Chondrocyte (in vitro differentiated cells): ENCODE results near the gene TUFT1. TPM values are rescaled to one million over a fixed set of nuclear protein-coding genes. Genes with fewer than 3 reads are reported as not detected.

Source experiments
- DNase-seq: peaks from one replicate; pipeline ENCODE4 v3.0.0; 2021; ENCODE audit warnings: mixed read lengths, low spot score
- H3K27ac Mint-ChIP-seq: one replicate; pipeline ENCODE4 v1.8.0; 2021; ENCODE audit warnings: mild to moderate bottlenecking, moderate library complexity, mixed read lengths; ENCODE audit not compliant: unreplicated experiment
- H3K27me3 Mint-ChIP-seq: 2 replicates; pipeline ENCODE4 v1.8.0; 2021; ENCODE audit warnings: low read depth, mixed read lengths
- H3K36me3 Mint-ChIP-seq: 2 replicates; pipeline ENCODE4 v1.8.0; 2021; ENCODE audit warnings: low read depth, mixed read lengths
- H3K4me1 Mint-ChIP-seq: 2 replicates; pipeline ENCODE4 v1.8.0; 2021; ENCODE audit warnings: low read depth, mild to moderate bottlenecking, mixed read lengths
- H3K4me3 Mint-ChIP-seq: one replicate; pipeline ENCODE4 v1.8.0; 2021; ENCODE audit warnings: mild to moderate bottlenecking, moderate library complexity, mixed read lengths; ENCODE audit not compliant: unreplicated experiment
- H3K9me3 Mint-ChIP-seq: 2 replicates; pipeline ENCODE4 v1.8.0; 2021; ENCODE audit warnings: low read depth, mixed read lengths
- CTCF ChIP-seq: fragments of 200-600 bp; sonication (generic); IDR thresholded peaks from 2 replicates; pipeline ENCODE4 v1.5.0; 2021; ENCODE audit warnings: antibody characterized with exemption, mild to moderate bottlenecking, moderate library complexity
- total RNA-seq: library from RNA; stranded (reverse); gene quantifications from 3 replicates; pipeline ENCODE4 v1.2.1, GENCODE V29; 2021

The TUFT1 gene
- total RNA-seq, 1 donor from 2014 or later, result 33.0 TPM

GRCh38 chr1:151553659-151554058, 13.6 kb downstream of the TUFT1 start:
- H3K27ac Mint-ChIP-seq, result no peak overlapping the region
- no peaks in the 10 kb centered on the region for H3K27me3 Mint-ChIP-seq
- peaks cover 6% of the 10 kb centered on the region for H3K36me3 Mint-ChIP-seq
- peaks cover 22% of the 10 kb centered on the region for H3K4me1 Mint-ChIP-seq
- TF ChIP-seq CTCF, result no peak
- no peaks in the 10 kb centered on the region for H3K9me3 Mint-ChIP-seq
- no peak overlapping the region for H3K4me3 Mint-ChIP-seq
- no peak for DNase-seq

DNA sequence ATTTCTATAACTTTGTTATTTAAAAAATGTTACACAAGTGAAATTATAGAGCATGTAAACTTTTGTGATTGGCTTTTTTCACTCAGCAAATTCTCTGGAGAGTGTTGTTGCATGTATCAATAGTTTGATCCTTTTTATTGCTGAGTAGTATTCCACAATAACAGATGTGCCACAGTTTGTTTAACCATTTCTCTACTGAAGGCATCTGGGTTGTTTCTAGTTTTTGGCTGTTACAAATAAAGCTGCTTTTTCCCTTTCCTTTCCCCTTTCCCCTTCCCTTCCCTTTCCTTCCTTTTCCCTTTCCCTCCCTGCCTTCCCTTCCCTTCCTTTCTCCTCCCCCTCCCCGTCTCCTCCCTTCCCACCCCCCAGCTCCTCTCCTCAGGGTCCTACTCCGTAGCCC, 15.9 kb downstream of the TUFT1 start:
- Mint-ChIP-seq H3K36me3 (peaks cover 10% of the 10 kb centered on the region), H3K4me1 (peaks cover 18% of the 10 kb centered on the region), H3K9me3 (no peaks in the 10 kb centered on the region), H3K4me3 (no peak overlapping the region), H3K27me3 (no peaks in the 10 kb centered on the region), H3K27ac (no peak overlapping the region)
- DNase-seq, result no peak
- no peak for TF ChIP-seq CTCF

- peaks cover 27% of the 10 kb centered on the region for H3K36me3 Mint-ChIP-seq
- H3K27ac Mint-ChIP-seq, result no peak overlapping the region
- no peak for DNase-seq
- no peak for TF ChIP-seq CTCF
- H3K4me1 Mint-ChIP-seq, result peaks cover 6% of the 10 kb centered on the region
- no peaks in the 10 kb centered on the region for H3K27me3 Mint-ChIP-seq
- no peak overlapping the region for H3K4me3 Mint-ChIP-seq
- H3K9me3 Mint-ChIP-seq, result no peaks in the 10 kb centered on the region
Observed at GRCh38 chr1:151562661-151563060, 22.6 kb downstream of the TUFT1 start.

GRCh38 chr1:151563376-151563775, 23.3 kb downstream of the TUFT1 start:
- TF ChIP-seq CTCF, result no peak
- Mint-ChIP-seq H3K9me3 (no peaks in the 10 kb centered on the region), H3K27ac (no peak overlapping the region), H3K4me3 (no peak overlapping the region), H3K36me3 (peaks cover 29% of the 10 kb centered on the region), H3K4me1 (peaks cover 6% of the 10 kb centered on the region), H3K27me3 (no peaks in the 10 kb centered on the region)
- DNase-seq, result no peak

DNA sequence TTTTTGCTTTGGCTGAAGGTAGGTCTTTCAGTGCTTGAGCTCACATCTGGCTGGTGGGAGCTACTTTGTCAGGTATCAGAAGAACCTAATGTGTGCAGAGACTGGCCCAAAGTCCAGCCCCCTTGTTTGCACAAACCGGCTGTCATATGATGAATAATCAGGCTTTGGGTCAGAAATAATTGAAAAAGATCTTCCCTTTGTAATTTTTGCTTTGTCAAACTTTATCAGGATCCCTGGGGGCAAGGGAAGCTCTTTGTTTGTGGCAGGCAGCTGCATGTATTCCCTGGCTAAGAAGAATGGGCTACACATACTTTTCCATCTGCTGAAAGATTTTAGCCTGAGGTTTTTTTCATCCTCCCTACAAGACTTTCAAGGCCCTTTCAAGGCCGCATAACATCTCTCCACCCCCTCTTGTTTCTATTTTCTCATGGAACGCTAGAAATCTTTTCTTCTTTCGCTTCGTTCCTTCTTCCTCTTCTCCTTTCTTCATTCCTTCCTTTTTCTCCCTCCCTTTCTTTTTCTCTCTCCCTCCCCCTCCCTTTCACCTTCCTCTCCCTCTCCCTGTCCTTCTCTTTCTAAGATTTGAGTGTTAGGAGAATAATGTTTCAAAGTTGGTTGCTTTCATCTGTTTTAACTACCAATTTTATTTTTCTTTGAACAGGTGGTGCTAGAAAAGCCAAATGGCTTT, 25.5 kb downstream of the TUFT1 start:
- H3K9me3 Mint-ChIP-seq, result no peaks in the 10 kb centered on the region
- no peaks in the 10 kb centered on the region for H3K4me1 Mint-ChIP-seq
- no peak overlapping the region for H3K4me3 Mint-ChIP-seq
- H3K27ac Mint-ChIP-seq, result no peak overlapping the region
- no peak for DNase-seq
- H3K27me3 Mint-ChIP-seq, result no peaks in the 10 kb centered on the region
- no peak for TF ChIP-seq CTCF
- H3K36me3 Mint-ChIP-seq, result peaks cover 30% of the 10 kb centered on the region
